ENCODE results near the gene WIF1.

GRCh38 chr12:65014504-65015271 lies 106.4 kb downstream of the WIF1 start:
- TF ChIP-seq CTCF (IDR thresholded peaks at IDR 0.05) (no peak), POLR2A (IDR thresholded peaks at IDR 0.05) (no peak)

All from esophagus squamous epithelium (tissue), 4 donors.